LNCaP clone FGC (cell line): ENCODE measurements around the gene ECM2.

Experiments
- DNase-seq: peaks from one replicate; pipeline ENCODE4 v3.0.0-alpha.2; 2011; ENCODE audit warnings: low read depth
- H3K4me3 ChIP-seq: 2 replicates; pipeline ENCODE4 v1.5.1; 2011; ENCODE audit warnings: mild to moderate bottlenecking, low read depth, low read length, control low read depth
- TF ChIP-seq, protein P1 (sequence below): IDR thresholded peaks from 2 replicates; pipeline ENCODE4 v1.5.1; 2012; ENCODE audit warnings: mild to moderate bottlenecking; ENCODE audit not compliant: control insufficient read depth, insufficient read depth; ENCODE audit errors: extremely low read depth

Gene ECM2

DNA sequence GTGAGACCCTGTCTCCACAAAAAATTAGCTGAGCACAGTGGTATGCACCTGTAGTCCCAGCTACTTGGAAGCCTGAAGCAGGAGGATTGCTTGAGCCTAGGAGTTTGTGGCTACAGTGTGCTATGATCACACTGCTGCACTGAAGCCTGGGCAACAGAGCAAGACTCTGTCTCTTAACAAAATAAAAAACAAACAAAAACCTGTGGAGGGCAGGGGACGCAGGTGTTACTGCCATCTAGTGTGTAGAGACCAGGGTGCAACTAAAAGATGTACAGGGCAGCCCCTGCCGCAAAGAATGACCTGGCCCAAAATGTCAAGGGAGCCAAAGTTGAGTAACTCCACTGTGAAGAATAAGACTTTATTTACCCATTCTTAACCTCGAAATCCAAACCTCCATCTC lies 80.6 kb downstream of the ECM2 start:
- TF ChIP-seq, protein P1, sequence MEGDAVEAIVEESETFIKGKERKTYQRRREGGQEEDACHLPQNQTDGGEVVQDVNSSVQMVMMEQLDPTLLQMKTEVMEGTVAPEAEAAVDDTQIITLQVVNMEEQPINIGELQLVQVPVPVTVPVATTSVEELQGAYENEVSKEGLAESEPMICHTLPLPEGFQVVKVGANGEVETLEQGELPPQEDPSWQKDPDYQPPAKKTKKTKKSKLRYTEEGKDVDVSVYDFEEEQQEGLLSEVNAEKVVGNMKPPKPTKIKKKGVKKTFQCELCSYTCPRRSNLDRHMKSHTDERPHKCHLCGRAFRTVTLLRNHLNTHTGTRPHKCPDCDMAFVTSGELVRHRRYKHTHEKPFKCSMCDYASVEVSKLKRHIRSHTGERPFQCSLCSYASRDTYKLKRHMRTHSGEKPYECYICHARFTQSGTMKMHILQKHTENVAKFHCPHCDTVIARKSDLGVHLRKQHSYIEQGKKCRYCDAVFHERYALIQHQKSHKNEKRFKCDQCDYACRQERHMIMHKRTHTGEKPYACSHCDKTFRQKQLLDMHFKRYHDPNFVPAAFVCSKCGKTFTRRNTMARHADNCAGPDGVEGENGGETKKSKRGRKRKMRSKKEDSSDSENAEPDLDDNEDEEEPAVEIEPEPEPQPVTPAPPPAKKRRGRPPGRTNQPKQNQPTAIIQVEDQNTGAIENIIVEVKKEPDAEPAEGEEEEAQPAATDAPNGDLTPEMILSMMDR: peak; percentile 35; the same call in 1 of the 2 replicates
- H3K4me3 ChIP-seq: no peak overlapping the region
- no peak for DNase-seq

DNA sequence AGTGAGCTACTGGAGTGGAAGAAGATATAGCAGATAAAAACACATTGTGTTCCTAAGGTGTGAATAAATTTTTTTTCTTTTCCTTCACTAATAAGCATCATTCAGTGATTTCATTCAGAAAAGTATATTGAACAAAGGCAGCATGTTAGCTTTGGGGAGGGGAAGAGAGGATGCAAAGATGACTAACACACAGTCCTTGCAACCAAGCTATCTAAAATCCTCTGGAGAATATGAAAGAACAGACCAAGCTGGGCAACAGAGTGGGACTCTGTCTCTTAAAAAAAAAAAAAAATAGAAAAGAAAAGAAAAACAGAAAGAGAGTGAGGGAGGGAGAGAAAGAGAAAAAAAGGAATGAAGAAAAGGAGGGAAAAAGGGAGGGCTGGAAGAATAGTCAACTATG lies 89.3 kb downstream of the ECM2 start:
- TF ChIP-seq, protein P1: no peak
- H3K4me3 ChIP-seq: no peak overlapping the region
- DNase-seq: no peak
